NCI-H2107 (cell line): Measurements from ENCODE around the gene ETNK1.
"Not testable (repeated sequence)": the region's sequence is repeated elsewhere in the genome, so short reads cannot be mapped to it uniquely, and the experiment has no call there.

Source experiments
- DNase-seq: peaks from one replicate; lab custom pipeline; 2025; lab: John Stamatoyannopoulos, UW

The ETNK1 gene

GRCh38 chr12:22624870-22625761 is at the start of gene ETNK1:
Gene ETNK1, plus strand, starts transcription at chr12:22625171. Its CDS starts 260 bp downstream, at chr12:22625431.
- peak; percentile 92 for DNase-seq

GRCh38 chr12:22576065-22576464 is 48.9 kb upstream of the ETNK1 start:
- no peak for DNase-seq

GRCh38 chr12:22576473-22576872 is 48.5 kb upstream of the ETNK1 start:
- DNase-seq = no peak

GRCh38 chr12:22577667-22578066 is 47.3 kb upstream of the ETNK1 start:
- DNase-seq = no peak

- DNase-seq = no peak
Observed at GRCh38 chr12:22578328-22578727, 46.6 kb upstream of the ETNK1 start.

GRCh38 chr12:22588817-22589216 is 36.2 kb upstream of the ETNK1 start:
- DNase-seq = no peak

GRCh38 chr12:22593864-22594263 is 31.1 kb upstream of the ETNK1 start:
- no peak for DNase-seq

- not testable (repeated sequence) for DNase-seq
Observed at GRCh38 chr12:22597539-22597938, 27.4 kb upstream of the ETNK1 start.

GRCh38 chr12:22598141-22598762 is 26.7 kb upstream of the ETNK1 start:
- no peak for DNase-seq

GRCh38 chr12:22598763-22599161 is 26.2 kb upstream of the ETNK1 start:
- DNase-seq = no peak

- no peak for DNase-seq
Observed at GRCh38 chr12:22600181-22600580, 24.8 kb upstream of the ETNK1 start.

- DNase-seq = no peak
Observed at GRCh38 chr12:22609501-22609900, 15.5 kb upstream of the ETNK1 start.

GRCh38 chr12:22610131-22610530 is 14.8 kb upstream of the ETNK1 start:
- DNase-seq = no peak

- DNase-seq = not testable (repeated sequence)
Observed at GRCh38 chr12:22612822-22613221, 12.1 kb upstream of the ETNK1 start.

GRCh38 chr12:22615963-22616501 is 8.9 kb upstream of the ETNK1 start:
- no peak for DNase-seq

GRCh38 chr12:22617630-22618029 is 7.3 kb upstream of the ETNK1 start:
- DNase-seq = no peak

GRCh38 chr12:22624548-22624869 is 462 bp upstream of the ETNK1 start:
- DNase-seq = no peak

- DNase-seq = peak; percentile 44
Observed at GRCh38 chr12:22625762-22626294, 857 bp downstream of the ETNK1 start.

GRCh38 chr12:22626406-22626805 is 1.4 kb downstream of the ETNK1 start:
- no peak for DNase-seq

- DNase-seq = no peak
Observed at GRCh38 chr12:22627371-22627770, 2.4 kb downstream of the ETNK1 start.

- no peak for DNase-seq
Observed at GRCh38 chr12:22628228-22628627, 3.3 kb downstream of the ETNK1 start.

GRCh38 chr12:22631863-22632463 is 7.0 kb downstream of the ETNK1 start:
- no peak for DNase-seq

- DNase-seq = no peak
Observed at GRCh38 chr12:22634883-22635282, 9.9 kb downstream of the ETNK1 start.
